Upper lobe of left lung (tissue), 4 donors: ENCODE data around the gene LTBP1.

Source experiments
- CTCF ChIP-seq, 6 experiments: fragments of 450-650 bp in 4 of 6; fragments of 200-600 bp in 2 of 6; sonication (generic) in 2 of 6; IDR thresholded peaks; one replicate each; pipeline ENCODE4 v1.5.1; 2016 to 2019; ENCODE audit warnings: antibody characterized with exemption in 6 of 6
- EP300 ChIP-seq, 4 donors: sonication (generic); formaldehyde crosslinking; IDR thresholded peaks; one replicate each; pipeline ENCODE4 v1.5.1; 2017; ENCODE audit warnings: antibody characterized with exemption in 4 of 4, control low read depth in 2 of 4
- POLR2A ChIP-seq, 4 donors: fragments of 450-650 bp; IDR thresholded peaks; one replicate each; pipeline ENCODE4 v1.5.1; 2016 to 2017; ENCODE audit warnings: antibody characterized with exemption in 4 of 4, mild to moderate bottlenecking in 2 of 4
- POLR2AphosphoS5 ChIP-seq, 2 donors: sonication (generic); formaldehyde crosslinking; IDR thresholded peaks; one replicate each; pipeline ENCODE4 v1.5.1; 2017; ENCODE audit warnings: antibody characterized with exemption in 2 of 2

- TF ChIP-seq CTCF (IDR thresholded peaks at IDR 0.05) (no peak), POLR2A (IDR thresholded peaks at IDR 0.05) (no peak), POLR2AphosphoS5 (IDR thresholded peaks at IDR 0.05) (no peak), EP300 (IDR thresholded peaks at IDR 0.05) (no peak)
These were observed 185.0 kb downstream of the LTBP1 start for GRCh38 chr2:33131749-33132148.
